NCI-H460 (cell line): ENCODE measurements around the gene EXOC2. TPM values are rescaled to one million over a fixed set of nuclear protein-coding genes. Genes with fewer than 3 reads are reported as not detected.
"Not testable (repeated sequence)": the region's sequence is repeated elsewhere in the genome, so short reads cannot be mapped to it uniquely, and the experiment has no call there.

Experiments
- DNase-seq: peaks from one replicate; pipeline ENCODE4 v3.0.0-alpha.2; 2016; ENCODE audit warnings: low read depth; ENCODE audit errors: extremely low read depth
- total RNA-seq: library from RNA; depleted of rRNA; stranded (reverse); fragments of >200 nt; shearing (Covaris generic); gene quantifications from 2 replicates; pipeline ENCODE4 v1.2.3, GENCODE V29; 2014

The EXOC2 gene
- total RNA-seq, 1 experiment from 2014 or later: 28.8 TPM

- DNase-seq: no peak
Observed at GRCh38 chr6:684831-685636, 7.9 kb downstream of the EXOC2 start.

GRCh38 chr6:683742-684440 lies 9.0 kb downstream of the EXOC2 start:
- DNase-seq: no peak

- DNase-seq: no peak
Observed at GRCh38 chr6:680666-681340, 12.1 kb downstream of the EXOC2 start.

- DNase-seq: no peak
Observed at GRCh38 chr6:680251-680650, 12.7 kb downstream of the EXOC2 start.

DNA sequence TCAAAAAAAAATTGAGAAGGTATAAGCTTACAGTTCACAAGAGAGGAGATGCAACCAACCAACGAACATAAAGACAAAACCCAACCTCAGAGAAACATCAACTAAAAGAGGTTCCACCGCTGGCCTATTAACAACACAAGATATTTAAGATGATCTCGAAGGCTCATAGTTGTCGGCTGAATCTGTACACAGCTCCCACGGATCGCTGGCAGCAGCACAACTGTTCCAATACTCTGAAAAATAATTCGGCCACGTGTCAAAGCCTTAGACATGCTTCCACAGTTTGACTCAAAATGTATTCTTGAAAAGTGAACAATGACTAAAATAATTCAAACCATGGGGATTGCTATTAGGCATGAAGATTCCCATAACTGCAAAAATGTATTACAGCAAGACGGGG lies 13.7 kb downstream of the EXOC2 start:
- no peak for DNase-seq

DNA sequence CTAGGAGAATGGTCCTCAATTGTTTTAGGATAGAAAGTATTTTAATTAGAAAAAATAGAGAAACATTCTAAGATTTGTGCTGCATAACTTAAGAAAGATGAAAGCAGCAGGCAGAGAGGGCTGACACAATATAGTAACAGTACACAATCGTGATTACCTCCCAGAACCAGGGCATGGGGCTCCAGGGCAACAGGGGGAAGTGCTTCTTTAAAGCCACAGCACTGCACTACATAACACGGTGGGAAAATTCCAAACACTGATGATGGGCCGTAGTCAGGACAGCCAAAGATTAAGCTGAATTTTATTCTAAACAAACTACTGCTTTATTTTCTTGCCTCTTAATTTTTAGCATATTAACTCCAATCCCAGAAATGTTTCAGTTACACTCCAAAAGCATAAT lies 14.4 kb downstream of the EXOC2 start:
- DNase-seq: no peak

DNA sequence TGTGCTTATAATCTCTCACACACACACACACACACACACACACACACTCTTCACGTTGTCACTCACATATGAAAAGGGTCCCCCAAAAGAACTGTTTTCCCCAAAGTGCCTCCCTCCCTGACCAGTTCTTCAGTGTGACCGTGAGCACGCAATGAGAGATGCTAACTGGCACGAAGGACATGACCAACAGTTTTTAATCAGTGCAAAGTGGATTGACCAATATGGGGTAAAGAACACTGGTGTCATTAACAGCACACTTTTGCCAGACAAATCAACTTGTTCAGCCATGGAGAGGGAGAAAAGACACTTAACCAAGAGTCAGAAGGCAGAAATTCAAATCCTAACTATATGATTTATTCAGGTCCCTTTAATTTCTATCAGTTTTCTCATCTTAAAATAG lies 15.0 kb downstream of the EXOC2 start:
- no peak for DNase-seq

- no peak for DNase-seq
Observed at GRCh38 chr6:674956-675355, 18.0 kb downstream of the EXOC2 start.

DNA sequence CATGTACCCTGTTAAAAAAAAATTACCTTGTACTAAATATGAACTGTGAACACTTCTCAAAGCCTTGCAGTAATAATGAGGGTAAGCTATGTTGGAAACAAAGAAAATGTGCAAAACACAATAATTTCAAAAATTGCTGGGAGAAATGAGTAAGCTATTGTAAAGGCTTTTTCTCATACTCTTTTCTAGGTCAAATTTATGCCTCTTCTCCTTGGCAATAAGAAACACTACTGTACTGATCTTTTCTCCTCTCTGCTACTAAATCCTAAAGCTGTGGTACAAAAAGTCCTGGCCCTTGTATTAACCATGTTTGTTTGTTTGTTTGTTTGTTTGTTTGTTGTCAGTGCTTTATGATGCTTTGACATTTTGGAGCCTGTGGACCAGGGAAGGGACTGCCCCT lies 18.5 kb downstream of the EXOC2 start:
- no peak for DNase-seq

DNA sequence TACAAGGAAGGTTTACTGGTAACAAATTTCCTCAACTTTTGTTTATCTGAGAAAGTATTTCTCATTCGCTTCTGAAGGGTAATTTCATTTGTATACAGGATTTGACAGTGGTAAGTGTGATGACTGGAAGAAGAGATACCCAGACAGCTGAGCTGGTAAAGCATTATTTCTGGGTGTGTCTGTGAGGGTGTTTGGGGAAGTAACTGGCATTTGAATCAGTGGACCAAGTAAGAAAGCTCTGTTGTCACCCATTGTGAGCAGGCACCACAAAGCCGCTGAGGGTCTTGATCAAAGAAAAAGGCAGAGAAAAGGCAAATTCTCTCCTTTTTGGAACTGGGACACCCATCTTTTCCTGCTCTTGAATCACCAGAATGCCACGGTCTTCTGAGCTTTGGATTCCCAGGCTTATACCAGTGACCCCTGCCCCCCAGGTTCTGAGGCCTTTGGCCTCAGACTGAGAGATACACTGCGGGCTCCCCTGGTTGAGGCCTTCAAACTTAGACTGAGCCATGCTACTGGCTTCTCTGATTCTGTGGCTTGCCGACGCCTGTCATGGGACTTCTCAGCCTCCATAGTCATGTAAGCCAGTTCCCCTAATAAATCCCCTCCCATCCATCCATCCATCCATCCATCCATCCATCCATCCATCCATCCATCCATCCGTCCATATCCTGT lies 25.5 kb downstream of the EXOC2 start:
- no peak for DNase-seq

- no peak for DNase-seq
Observed at GRCh38 chr6:665403-666267, 27.3 kb downstream of the EXOC2 start.

- not testable (repeated sequence) for DNase-seq
Observed at GRCh38 chr6:663788-664187, 29.2 kb downstream of the EXOC2 start.

DNA sequence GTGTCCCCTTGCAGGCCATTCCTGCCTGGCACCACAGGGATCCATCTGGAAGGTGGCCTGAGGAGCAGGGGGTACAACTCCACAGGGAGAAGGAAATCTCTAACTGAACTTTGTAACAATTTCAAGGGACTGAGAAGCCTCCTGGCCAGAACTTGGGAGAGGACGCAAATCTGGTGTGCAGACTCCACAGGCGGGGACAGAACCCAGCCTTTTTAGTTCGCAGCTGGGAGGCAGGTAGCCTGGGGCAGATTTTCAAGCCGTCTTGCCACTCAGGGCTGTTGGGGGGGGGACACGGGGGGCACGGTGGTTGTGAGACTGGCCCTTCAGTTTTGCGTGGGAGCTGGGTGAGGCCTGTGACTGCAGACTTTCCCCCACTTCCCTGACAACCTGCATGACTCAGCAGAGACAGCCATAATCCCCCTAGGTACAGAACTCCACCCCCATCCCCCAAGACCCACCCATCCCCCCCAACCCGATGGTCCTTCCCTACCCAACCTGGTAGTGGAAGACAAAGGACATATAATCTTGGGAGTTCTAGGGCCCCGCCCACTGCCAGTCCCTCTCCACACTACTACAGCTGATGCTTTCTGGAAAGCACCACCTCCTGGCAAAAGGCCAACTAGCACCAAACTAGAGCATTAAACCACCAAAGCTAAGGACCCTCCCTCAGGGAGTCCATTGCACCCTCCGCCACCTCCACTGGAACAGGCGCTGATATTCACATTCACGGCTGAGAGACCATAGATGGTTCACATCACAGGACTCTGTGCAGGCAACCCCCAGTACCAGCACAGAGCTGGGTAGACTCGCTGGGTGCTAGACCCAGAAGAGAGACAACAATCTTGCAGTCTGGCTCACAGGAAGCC lies 33.0 kb downstream of the EXOC2 start:
- DNase-seq: no peak

DNA sequence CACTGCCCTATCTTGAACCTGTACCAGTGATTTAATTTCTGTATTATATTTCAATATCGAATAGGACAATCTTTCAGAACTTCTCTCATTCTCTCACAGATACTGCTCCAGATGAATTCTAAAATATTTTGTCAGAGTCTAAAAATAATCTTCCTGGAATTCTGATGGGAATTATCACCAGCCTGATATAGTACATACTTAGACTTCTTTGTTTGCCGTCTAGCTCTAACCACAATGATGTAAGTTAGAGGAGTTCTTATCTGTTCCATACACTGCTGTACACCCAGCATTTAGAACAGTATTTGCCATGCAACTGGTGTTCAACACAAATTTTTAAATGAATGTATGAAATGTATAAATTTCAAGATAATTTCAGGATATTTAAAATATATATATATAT lies 34.7 kb downstream of the EXOC2 start:
- no peak for DNase-seq

DNA sequence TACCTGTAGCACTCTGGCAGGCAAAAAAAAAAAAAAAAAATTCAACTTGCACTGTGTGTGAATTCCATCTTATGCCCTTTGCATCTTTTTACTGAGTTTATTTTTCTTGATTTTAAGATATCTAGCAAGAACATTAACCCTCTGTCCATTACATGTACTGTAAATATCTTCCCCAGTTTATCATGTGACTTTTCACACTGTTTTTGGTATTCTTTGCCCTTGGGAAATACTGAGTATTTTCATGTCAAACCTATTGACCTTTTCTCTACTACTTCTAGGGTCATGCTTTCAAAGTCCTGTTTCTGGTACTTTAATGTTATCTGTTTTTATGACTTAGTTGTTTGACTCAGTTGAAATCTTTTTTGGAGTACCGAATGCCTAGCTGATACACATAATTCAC lies 35.2 kb downstream of the EXOC2 start:
- no peak for DNase-seq

DNA sequence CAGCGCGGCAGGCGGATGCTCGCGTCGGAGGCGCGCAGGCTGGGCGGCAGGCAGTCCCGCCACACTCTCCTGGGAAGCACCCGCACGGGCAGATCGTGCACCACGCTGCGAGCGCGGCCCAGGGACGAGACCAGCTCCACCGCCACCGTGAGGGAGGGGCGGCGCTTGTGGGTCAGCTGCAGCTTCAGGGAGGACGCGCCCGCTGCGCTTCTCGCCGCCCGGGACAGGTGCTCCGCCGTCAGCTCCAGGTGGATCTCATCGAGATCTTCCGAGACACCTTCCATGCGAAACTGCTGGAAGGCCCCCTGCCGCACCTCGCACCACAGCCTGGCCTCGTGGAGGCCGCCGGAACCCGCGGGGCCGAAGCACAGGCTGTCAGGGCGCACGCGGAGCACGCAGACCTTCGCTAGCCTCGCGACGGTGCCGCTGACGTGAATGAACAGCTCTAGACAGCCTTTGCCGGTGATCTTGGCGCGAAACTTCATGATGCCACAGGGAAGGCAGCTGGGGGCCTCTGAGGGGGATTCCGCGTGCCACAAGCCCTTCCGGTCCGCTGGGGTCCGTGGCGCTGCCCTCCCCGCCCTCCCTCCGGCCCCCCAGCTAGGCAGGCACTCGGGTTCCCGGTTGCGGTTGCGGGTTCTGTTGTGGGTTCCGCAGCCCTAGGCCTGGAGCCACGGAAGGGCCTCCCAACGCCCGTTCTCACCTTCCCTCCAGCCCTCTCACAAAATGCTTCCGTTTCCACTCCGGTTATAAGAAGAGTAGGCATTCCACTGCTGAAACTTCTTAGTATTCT lies 36.3 kb downstream of the EXOC2 start, which contains the start of gene HUS1B:
Gene HUS1B (minus strand): TSS at position 641 of the 793 bp plus-strand sequence. CDS start 156 bp downstream, at position 485.
- no peak for DNase-seq

DNA sequence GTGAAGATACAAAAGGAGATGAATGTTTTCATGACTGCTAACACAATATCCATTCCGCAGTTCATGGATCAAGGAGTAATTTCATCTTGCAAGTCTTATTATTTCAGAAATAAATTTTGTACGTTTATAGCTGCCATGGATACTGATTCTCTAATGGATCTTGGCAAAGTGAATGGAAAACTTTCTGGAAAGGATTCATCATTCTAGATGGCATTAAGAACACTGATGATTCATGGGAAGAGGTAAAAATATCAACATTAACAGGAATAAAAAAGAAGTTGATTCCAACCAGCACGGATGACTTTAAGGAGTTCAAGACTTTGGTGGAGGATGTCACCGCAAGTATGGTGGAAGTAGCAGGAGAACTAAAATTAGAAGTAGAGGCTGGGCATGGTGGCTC lies 38.8 kb downstream of the EXOC2 start:
- DNase-seq: no peak

GRCh38 chr6:652865-653264 lies 40.1 kb downstream of the EXOC2 start:
- DNase-seq: no peak
